HG03139 (cell line): ENCODE data around the gene CDK5RAP2.

Experiments used
- ATAC-seq: cut with Tn5 transposase; IDR thresholded peaks from one replicate; pipeline ENCODE4 v1.9.1; 2021; ENCODE audit not compliant: unreplicated experiment

Gene CDK5RAP2

GRCh38 chr9:120441426-120442307, 138.3 kb downstream of the CDK5RAP2 start:
- no peak for ATAC-seq

DNA sequence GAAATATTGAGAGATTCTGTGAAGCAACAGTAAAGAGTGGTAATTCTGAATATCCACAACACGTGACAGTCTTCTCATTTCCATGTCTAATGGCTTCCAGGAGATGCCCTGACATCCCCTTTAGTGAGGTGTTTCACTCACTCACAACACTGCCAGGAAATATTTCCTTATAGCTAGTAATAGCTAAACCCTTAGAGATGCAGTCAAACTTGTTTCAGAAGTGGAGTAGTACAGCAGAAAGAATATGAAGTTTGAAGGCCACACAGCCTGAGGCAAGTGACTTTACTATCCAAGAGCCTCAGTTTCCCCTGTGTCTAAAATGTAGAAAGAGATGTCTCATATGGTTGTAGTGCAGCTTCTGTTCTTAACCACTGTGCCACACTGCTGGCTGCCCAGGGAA, 139.2 kb downstream of the CDK5RAP2 start:
- no peak for ATAC-seq

- no peak for ATAC-seq
Observed at GRCh38 chr9:120439926-120440325, 140.0 kb downstream of the CDK5RAP2 start.

DNA sequence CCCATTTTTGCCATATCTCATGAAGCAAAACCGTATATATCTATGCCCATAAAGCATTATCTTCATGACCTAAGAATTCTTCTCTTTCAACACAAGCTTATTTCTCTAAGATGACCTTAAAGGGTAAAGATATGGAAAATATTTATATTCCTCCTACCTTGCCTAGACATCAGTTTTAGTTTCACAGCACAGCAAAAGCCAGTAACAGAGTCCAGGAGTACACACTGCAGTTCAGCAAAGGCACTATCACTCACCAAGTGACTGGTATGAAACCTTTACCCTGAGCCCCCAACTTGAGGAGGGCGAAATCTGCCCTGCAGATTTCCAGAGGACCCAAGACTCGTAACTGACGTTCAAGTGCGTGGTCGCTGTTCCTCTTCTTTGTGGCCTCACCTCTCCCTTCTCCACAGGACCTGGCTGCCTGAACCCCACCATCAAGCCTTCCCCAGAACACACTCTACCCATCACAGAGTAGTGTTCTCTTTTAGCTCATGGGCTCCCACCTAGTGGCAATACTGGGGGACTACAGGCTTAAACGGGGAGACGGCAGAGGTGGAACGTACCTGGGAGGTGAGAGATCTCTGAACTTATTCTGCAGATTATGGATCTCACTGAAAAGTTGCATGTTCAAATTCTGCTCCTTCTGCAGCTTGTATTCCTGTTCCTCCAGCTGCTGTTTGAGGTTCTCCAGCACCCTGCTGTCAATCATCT, 141.0 kb downstream of the CDK5RAP2 start:
- ATAC-seq = peak; percentile 56

- ATAC-seq = no peak
Observed at GRCh38 chr9:120438111-120438510, 141.9 kb downstream of the CDK5RAP2 start.

GRCh38 chr9:120436983-120437475, 142.9 kb downstream of the CDK5RAP2 start:
- ATAC-seq = peak; percentile 49

DNA sequence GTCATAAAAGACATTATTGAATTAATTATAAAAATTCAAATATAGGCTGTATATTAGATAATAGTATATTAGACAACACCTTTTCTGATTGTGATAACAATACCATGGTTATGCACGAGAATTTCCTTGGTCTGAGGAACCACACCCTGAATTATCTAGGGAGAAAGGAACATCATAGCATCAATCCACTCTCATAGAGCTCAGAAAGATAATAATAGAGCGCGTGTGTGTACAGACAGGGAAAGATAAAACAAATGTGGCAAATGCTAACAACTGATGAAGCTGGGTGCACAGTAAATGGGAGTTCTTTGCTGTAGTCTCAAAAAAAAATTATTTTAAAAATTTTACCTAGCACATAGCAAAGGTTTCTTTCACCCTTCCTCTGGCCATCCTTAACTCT, 143.5 kb downstream of the CDK5RAP2 start:
- no peak for ATAC-seq

DNA sequence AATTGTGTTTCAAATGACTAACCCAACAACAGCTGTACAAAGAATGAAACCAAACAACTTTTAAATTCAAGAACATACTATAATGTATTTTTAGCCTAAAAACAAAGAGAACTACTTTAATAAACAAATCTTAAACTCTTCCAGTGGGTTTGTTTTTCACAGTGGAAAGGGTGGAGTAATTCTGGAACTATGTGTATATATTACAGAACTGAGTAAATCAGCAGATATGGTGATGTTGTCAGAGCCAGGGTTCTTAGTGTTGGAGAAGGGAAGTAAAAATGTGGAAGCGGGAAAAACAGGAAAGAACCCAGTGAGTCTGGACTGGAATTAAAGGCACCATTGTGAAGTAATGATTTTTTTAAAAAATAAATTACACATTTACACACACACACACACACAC, 144.9 kb downstream of the CDK5RAP2 start:
- no peak for ATAC-seq

GRCh38 chr9:120434532-120434931, 145.4 kb downstream of the CDK5RAP2 start:
- no peak for ATAC-seq

DNA sequence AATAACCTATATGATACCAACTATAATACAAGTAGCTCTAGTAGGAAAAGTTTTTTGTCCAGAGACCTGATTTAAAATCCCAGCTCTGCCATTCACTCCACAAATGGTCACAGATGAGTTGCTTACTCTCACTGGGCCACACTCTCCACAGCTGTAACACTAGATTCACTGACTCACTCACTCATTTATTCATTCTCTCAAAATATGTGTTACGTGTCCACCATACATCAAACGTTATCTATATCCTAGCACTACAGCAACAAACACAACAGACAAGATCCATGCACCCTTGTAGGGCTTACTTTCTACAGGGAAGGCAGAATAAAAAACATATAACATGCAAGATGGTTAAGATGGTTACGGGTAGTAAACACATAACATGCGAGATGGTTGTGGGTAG, 146.3 kb downstream of the CDK5RAP2 start:
- ATAC-seq = no peak

GRCh38 chr9:120432600-120432999, 147.4 kb downstream of the CDK5RAP2 start:
- no peak for ATAC-seq

GRCh38 chr9:120431268-120431667, 148.7 kb downstream of the CDK5RAP2 start:
- no peak for ATAC-seq

GRCh38 chr9:120424248-120424647, 155.7 kb downstream of the CDK5RAP2 start:
- no peak for ATAC-seq

DNA sequence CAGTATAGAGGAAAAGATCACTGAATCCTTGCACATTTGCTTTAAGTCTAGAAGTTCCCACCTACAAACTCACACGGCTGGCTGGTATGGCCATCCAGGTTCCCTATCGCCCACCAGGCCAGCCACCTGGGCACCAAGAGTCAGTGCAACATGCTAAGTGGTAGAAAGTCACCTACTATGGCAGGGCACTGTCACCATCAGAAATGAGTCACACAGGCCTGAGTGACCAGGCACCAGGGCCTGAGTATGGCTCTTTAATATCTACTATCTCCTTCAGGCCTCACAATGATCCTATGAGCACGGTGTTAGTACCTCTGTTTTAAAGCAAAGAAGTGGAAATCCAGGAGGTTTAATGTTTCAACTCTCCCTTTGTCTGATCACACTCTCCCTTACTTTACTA, 156.2 kb downstream of the CDK5RAP2 start:
- no peak for ATAC-seq

- no peak for ATAC-seq
Observed at GRCh38 chr9:120421977-120422376, 158.0 kb downstream of the CDK5RAP2 start.

GRCh38 chr9:120418315-120418714, 161.7 kb downstream of the CDK5RAP2 start:
- ATAC-seq = no peak

- ATAC-seq = no peak
Observed at GRCh38 chr9:120416781-120417427, 163.1 kb downstream of the CDK5RAP2 start.

DNA sequence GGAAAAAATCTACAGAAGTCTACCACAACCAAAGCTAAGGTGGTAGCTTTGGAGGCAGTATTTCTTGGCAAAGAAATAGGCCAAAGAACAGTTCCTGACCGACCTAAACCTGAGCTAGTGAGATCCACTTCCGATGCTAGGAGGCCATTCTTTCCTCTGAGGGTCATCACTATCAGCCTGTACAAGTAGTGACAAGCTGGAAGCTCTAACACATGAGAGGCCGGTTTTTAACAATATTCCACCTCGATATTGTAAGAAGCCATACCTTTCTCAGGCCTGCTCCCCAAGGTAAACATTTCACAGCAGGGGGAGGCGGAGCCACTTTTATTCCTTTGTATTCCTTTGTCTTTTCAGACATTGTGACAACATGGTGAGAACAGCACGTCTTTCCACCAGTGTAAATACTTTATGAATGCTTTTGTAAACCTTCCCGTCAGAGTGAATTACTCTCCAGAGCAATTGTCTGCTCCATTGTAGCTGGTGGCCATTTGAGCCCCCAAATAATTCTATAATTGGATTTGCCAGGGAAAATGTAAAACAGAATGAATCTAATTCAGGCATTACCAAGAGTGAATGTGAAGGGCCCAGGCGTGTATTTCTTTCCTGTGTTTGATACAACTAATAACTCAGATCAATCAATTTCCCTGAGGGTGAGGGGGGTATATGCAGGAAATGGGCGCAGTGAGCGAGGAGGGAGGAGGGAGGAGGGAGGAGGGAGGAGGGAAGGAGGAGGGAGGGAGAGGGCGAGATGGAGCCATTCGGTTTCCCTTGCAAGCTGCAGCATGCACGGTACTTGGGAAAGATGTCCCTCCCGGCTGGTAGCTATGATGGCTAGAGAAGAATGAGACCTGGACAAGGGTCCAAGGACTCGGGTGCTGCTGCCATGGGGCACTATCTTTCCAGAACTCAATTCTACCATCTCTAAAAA, 166.6 kb downstream of the CDK5RAP2 start:
- no peak for ATAC-seq

DNA sequence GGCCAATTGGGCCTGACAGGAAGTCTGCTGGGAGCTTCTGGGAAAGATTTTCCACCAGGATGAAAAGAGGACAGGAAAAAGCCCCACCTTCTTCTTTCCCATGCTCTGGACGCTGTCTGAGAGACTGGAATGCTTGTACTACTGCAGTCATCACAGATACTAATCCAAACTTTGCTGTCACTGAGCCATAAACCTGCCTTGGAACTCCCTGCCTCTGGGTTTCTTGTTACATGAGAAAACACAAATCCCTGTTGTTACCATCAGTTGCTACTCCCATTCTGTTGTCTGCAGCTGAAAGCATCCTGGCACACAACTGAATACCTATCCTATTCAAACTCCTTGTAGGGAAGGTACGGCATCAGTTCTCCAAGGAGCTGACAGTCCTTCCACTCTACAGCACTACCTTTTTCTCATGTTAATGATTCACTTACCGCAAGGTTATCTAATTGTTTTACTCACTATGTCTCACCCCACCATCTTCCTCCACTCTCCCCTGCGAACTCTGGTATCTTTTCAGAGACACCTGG, 167.5 kb downstream of the CDK5RAP2 start:
- no peak for ATAC-seq

GRCh38 chr9:120411862-120412424, 168.0 kb downstream of the CDK5RAP2 start:
- ATAC-seq = no peak
